A172 (cell line): ENCODE measurements around the gene PRUNE2. TPM values are rescaled to one million over a fixed set of nuclear protein-coding genes. Genes with fewer than 3 reads are reported as not detected.

Experiments used
- DNase-seq: peaks from one replicate; pipeline ENCODE4 v3.0.0-alpha.2; 2015; ENCODE audit warnings: low spot score
- total RNA-seq: library from RNA; depleted of rRNA; stranded (reverse); fragments of >200 nt; shearing (Covaris generic); gene quantifications from 2 replicates; pipeline ENCODE4 v1.2.3, GENCODE V29; 2014

Gene PRUNE2
- total RNA-seq, 1 experiment from 2014 or later, result 9.3 TPM

DNA sequence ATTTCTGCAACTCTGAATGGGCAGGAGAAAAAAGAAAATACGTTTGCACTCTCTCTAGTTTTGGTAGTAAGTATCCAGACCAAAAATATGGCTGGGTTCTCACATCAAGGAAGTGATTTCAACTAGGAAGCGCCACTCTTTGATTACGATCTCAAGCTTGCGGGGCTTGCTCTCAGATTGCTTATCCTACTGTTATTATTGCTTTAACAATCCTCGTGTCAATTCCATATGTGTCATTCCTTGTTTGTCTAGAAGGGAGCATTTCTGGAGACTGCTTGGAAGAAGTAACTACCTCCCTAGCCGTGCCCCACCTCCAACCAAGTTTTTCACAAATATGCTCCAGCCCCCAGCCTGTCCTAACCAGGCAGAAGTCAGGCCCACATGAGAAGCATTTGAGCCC is 3.5 kb downstream of the PRUNE2 start:
- DNase-seq, result no peak

DNA sequence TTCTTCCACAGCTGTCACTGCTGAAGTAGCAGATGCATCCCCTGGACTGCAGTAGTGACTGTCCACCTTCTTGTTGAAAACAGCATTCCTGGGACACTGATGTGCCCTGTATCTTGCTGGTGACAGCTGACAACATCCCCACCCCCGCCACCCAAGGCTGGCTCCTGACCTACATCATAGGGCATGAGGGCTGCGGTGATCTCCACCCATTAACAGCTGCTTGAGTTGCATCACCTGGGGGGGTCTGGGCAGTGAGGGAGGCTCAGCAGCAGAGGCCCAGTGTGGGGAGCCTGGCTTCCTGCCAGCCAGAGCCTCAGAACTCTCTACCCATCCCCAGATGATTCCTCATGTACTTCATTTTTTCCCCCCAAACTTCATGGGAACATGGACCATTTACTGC is 4.1 kb downstream of the PRUNE2 start:
- no peak for DNase-seq

DNA sequence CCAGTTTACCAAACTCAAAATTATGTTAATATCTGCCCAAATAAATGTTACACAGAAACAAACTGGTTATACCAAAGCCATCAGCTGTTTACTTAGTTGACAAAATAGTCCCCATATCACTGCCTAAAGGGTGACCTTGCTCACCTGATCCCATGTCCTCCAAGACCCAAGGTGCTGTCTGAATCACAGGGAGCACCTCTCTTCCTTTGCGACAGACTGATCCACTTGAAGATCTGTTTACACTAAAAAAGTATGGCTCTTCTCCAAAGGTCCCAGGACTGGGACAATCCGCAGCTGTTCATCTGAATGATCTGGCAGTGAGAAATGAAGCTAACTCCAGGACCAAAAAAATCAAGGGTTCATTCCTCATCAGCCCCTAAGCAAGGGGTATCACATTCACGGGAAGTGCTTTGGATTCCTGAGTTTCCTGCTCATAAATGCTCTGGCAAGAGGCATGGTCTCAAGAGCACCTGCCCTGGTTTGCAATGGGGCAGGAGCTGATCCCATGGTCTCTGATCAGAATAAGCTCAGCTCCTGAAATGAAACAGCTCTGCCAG is 5.0 kb downstream of the PRUNE2 start:
- no peak for DNase-seq

DNA sequence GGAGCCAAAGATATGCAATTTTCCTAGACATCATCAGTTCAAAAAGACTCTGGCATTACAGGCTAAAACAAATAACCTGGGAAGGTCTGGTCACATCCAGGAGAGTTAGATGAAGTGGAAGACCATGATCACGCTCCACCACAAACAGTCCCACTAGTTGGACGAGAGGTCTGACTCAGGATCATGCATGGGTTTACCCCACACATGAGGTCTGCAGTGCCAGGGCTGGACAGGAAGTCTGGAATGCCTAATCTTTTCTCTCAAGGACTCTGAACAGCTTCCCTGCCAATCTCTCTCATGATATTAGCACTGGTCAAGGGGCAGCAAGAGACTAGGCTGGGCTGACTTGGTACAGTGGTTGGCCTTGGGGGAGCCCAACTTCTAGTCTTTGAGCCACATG is 7.1 kb downstream of the PRUNE2 start:
- no peak for DNase-seq

DNA sequence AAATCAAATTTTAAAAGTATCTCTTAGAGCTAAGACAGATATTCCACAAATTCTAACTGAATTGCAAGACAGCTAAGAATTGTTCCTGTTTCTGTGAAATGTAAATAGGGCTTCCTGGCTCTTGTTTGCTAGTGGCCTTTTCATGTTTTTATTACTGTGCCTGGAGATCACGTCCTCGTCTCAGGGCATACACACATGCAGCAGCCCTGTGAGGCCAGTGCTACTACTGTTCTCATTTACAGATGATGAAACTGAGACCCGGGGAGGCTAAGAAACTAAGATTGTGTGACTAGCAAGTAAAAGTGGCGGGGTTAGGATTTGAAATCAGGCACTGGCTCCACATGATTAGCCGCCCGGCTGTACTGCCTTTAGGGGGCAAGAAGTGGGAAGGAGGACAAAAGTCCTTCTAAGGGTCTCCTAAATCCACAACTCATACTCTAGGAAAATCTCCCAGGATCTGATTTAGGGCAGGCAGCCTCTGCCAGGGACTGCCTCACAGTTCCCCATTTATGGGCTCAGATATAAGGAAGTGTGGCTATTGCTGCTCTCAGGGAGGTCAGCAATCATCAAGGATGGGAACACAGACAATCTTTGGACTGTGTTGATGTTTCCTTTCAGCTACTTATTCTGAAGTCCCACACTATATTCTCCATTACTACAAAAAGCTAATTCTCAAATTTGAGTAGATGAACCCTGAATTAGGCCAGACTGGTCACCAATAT is 7.9 kb downstream of the PRUNE2 start:
- DNase-seq, result no peak

DNA sequence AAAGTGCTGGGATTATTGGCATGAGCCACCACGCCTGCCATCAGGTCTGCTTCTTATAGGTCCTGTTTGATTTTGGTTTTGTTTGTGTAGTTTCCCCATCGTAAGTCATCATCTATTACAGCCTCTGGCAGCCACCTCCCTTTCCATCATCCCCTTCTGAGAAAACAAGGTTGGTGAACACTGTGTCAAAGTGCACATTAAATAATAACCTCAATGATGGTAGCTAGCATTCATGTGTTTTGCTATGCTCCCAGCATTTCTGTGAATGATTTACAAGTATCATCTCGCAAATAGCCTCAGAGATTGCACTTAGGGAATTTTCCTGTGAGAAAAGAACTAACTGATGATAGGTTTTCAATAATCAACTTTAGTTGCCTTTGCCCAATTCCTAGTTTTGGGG is 9.9 kb downstream of the PRUNE2 start:
- no peak for DNase-seq

DNA sequence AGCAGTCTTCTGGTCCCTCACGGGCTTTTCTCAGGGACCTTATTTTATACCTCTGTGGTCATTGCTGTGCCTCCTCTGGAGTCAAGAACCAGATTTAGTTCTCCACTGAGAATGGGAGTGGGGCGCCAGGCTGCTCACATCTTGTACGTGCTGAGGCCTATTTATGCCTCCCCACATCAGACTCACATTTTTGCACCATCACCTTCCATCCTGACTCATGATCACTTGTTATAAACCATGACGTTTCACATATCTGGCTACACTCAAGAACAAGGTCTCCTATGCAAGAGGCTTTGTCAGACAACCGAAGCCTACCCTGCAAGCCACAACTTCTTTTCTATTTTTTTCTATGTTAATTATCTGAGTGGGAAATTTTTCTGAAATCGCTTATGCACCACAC is 10.7 kb downstream of the PRUNE2 start:
- no peak for DNase-seq

DNA sequence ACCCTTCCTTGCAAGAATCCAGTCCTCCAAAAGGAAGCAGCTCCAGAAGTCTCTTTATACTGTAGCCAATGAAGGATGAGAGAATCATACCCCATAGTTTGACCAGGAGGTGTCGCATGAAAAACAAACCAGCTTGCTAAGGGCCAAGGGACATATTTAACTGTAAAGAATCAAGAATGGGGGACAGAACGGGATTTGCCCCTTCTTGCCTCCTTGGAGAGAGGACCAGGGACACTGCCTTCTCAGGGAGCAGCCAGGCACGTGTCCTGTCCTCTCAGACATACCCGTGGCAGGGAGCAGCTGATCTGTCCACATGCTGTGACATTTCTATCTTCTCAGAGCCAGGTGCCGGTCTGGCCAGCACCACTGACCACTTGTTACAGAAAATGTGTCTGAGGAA is 11.7 kb downstream of the PRUNE2 start:
- no peak for DNase-seq

DNA sequence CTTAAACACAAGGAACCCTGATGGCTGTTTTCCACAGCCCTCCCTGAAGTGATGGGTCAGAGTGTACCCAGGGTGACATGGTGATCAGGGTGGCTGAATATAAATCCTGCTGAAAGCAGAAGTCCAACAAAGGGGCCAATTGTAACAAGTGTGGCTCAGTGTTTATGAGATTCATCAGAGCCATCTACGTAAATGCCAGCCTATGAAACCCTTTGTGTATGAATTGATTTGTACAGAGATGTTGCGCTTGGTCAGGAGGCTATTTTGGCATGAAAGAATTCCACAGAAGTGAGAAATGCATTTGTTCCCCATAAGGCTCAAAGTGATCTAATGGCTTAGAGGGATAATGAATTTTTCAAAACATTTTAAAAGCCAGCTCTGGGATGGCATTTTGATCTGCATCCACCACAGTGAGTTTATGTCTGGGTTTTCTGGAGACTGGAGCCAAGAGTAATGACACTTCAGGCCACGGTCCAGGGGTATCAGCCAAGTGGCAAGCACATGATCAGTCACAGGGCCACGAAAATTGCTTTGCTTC is 12.4 kb downstream of the PRUNE2 start:
- no peak for DNase-seq

DNA sequence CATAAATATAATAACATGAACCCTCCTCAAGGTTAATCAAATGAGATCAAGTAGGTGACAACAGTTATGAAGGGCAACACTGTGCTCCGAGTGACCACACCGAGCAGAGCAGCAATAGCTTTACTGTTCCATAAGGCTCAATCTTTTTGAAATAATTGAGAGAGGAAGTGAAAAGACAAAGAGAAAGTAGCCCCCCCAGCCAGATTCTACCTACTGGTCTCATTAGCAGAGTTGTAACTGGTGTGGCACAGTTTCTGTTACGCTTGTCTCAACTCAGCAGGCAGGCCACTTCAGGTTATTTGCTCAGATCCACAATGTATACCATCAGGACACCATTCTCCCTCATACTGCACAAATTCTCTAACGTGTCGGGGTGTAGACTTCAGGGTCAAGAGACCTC is 14.0 kb downstream of the PRUNE2 start:
- no peak for DNase-seq

DNA sequence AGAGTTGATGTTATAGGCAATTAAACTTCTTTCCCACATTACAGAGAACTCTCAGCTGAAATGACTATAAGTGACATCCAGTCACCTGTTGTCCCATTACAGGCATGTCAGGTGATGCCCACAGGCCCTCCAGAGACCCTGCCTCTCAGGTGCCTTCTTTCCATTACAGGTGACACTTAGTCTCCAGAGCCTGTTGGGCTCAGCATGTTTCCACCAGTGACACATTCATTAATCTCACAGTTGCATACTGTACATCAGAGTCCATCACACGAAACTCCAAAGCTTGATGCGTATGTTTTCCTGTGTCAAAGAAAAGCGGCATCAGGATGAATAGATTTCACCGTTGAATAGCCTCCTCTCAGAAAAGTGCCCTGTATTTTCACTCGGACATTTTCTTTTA is 14.6 kb downstream of the PRUNE2 start:
- DNase-seq, result no peak

DNA sequence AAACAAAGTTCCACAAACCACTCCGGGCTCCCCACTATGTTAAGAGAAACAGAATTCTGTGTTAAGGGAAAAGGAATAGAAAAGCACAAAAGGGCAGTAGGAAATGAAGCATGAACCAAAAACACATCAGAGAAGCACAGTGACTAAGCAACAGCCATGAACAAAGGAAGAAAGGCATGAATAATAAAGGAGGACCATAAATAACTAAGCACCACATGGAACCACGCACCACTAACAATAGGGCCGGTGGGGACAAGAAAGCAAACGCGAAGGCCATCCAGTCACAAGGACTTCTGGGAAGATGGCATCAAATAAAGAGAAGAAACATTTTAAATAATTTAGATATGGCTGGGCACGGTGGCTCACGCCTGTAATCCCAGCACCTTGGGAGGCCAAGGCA is 18.0 kb downstream of the PRUNE2 start:
- DNase-seq, result no peak

DNA sequence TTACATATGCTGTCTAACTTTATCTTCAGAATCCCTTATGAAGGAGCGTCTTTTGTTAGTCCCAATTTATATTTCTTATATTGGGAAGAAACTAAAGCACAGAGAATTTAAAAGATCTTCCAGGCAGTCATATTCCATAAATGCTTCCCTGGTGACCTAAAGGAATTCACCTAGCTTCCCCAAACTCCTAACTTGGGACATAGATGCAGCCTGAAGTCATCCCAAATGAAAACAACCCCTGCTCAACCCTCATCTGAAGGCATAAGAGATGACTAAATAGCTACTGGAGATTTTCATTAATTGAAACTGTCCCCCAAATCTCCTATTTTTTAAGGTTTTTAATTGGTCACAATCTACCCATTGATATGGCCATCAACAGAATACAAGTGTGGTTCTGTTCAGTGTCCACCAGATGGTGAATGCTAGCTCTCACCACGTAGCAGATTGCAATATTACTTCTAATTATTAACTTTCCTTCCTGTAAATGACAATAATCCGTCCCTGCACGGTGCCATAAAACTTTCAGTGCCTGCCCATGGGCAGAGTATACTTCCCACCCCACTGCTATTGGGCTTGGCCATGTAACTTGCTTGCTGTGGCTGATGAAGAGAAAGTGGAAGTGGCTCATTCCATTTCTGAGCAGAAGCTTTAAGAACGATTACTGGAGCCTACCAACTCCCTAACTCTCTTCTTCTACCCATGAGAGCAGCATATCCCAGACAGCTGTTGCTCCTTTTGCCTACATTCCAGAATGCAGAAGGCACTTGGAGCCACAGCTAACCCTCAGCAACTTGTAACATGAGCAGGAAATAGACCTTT is 18.7 kb downstream of the PRUNE2 start:
- no peak for DNase-seq

DNA sequence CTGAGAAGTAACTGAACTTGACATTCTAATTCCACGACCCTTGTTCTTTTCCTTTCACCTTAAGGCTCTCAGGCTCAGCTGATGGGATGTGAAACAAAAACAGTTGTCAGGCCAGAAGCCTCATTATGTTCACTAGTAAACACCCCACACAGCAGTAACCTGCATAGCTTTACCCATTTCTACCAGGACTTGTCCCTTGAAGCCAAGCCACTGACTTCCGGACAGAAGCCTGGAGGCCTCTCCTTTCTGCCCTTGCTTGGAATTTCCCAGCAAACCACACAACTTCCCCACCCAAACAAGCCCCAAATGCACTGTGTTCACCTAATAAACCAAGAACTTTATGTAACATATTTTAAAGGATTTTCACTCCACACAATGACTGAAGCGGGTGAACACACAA is 19.6 kb downstream of the PRUNE2 start:
- DNase-seq, result no peak

DNA sequence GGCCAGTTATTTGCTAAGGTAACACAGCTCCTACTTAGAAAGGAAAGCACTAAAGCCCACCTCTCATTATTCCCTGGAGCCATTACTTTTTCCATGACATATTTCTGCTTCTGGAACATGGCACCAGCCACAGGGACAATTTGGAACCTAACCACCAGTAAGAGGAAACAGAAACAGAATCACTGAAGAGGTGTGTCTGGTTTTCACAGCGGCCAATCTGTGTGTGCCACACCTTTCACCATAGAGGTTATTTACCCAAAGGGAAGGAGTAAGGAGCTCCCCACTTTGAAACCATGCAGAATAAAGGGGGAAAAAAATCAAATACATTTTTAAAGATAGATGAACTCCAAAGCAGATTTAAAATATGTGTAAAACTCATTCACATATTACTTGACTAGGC is 21.1 kb downstream of the PRUNE2 start:
- DNase-seq, result no peak

DNA sequence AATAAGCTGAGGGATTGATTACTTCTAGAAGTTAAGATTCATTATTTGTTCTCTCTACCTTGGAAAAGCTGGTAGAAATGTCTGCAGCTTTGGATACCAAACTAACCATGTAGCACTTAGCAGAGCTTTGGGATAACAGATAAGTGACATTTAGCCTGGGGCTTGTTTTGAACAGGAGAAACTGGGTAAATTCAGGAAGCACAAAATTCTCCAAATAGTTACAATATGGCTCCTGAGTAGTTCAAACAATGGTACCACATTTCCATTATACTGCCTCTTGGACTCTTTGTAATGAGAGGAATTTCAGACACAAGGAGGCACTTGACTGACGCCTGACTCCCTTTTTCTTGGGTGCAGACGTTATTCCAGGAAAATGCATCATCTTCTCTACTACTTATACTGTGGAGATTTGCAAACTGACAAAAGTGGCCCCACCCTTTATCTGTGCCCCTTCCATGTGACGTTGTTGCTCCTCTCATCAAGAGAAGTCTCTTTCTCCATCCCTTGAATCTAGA is 22.5 kb downstream of the PRUNE2 start:
- DNase-seq, result no peak

DNA sequence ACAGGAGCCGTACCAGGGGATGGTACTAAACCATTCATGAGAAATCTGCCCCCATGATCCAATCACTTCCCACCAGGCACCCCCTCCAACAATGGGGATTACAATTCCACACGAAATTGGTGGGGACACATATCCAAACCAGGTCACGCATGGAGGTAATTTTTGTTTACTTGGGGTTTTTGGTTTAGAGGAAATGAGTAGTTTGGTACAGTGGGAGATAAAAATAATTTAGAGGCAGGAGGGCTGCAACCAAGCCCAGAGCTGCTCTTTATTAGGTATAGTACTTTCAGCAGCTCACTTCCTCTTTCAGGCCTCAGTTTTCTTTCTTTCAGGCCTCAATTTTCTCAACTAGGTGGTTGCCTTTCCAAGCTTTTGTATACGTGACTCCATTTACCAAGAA is 23.2 kb downstream of the PRUNE2 start:
- no peak for DNase-seq

DNA sequence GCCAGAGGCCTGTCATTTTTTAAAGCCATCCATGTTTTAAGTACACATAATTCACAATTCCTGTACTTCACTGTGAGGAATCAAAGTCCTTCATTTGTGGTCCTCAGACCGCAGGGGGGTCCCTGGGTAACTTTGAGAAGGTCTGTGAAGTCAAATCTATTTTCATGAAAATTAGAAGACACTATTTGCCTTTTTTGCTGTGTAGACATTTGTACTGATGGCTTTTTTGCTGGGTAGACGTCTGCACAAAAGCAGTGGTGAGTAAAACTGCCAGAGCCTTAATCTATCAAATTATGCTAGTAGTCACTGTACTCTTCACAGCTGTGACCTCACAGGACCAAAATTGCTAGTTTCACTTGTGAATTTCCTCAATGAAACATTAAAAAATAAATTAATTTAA is 25.7 kb downstream of the PRUNE2 start:
- no peak for DNase-seq

DNA sequence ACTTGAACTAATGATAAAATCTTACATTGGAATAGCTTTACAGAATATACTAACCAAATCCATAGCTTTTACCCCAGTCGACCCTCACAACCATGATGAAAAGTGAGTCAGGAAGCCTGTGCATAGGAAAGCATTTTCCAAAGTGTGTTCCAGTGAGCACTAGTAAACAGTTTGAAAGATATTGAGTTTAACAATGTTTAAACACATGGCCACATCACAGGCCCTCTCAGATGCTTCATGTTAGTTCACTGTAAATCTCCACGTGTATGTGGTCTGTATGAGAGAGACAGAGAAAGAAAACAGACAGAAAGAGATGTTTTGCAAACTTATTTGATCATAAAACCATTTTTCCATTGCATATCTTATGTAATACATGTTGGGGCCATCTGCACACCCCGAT is 27.0 kb downstream of the PRUNE2 start:
- DNase-seq, result no peak

DNA sequence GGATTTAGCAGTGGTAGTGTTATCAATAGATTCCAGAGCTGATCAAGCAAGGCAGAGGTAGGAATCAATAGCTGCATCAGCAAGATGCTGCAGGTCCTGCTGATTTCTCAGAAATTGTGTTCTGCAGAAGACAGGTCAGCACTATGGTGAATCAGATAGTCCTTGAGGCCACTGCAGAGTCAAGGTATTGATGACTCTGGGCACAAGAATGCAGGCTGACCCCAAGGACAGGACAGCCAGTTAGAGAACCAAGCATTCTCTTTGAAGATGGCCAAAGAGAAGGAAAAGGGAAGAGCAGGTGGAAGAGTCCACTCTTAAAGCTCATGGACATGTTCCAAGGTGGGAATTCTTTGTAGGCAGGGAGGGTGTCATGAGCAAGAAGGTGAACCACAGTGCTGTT is 28.0 kb downstream of the PRUNE2 start:
- no peak for DNase-seq

DNA sequence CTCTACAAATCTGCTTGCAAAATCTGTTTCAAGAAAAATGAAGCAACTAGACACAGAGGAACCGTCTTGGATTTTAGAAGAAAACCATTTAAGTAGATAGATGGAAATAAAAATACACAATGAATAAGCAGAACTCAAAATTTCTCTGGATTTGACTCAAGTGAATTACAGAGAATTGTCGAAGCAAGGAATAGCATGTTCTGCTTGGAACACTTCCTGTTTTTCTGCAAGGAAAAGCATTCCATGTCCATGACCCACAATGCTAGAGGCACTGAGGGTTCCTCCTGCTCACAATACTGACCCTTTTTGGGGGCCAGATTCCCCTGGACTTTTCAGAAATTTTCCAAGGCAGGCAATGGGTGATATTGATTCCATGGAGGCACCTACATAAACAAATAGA is 29.8 kb downstream of the PRUNE2 start:
- DNase-seq, result no peak

DNA sequence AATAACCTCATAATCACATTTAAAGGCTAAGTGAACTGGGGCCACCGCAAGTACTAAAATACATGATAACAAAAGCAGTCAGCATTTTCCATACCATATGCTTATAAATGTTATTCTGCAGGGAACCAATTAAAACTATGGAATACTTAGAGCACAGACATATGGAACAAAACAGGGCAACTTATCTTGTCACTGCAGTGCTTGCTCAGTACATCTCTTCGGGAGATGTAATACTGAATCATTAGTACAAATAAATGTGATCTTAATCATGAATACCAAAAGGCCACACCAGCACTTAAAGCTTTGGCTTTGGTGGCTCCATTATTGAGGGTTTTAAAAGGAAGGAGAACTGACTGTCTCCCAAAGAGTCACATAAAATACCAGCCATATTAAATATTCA is 32.1 kb downstream of the PRUNE2 start:
- DNase-seq, result no peak
